H54 (cell line): ENCODE measurements around the gene SH3D21.

Source experiments
- DNase-seq: peaks from one replicate; pipeline ENCODE4 v3.0.0; 2011; ENCODE audit warnings: low spot score, mixed read lengths; ENCODE audit not compliant: insufficient read length
- FAIRE-seq: peaks from 3 replicates; lab custom pipeline; 2011; peaks lifted over from hg19 to GRCh38; lab: Jason Lieb, UNC
- POLR2A ChIP-seq: IDR thresholded peaks from 2 replicates; pipeline ENCODE4 v1.6.1; 2011; ENCODE audit warnings: low read depth, mild to moderate bottlenecking, low read length

Gene SH3D21

DNA sequence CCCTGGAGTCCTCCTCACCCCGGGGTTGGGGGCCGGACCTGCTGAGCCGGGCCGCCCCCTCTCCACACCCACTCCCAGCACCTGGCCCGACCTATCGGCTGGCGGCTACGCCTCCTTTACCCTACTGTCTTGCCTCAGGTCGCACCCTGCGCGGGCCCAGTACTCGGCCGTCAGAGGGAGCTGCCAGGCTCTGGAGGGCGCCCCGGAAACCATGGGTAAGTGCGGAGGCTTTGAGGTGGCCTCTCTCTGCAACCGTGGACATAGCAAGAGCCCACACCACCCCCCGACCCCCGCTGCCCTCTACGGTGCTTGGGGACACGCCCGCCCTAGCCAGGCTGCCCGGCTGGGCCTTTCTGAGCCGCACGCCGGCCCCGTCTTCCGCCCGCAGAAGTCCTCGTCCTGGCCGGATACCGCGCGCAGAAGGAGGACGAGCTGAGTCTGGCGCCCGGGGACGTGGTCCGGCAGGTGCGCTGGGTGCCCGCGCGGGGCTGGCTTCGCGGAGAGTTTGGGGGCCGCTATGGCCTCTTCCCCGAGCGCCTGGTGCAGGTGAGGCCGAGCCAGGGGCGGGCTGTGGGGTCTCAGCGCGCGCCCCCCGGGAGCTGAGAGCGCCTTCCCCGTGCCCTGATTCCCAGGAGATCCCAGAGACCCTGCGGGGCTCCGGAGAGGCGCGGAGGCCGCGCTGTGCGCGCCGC is at the start of gene SH3D21:
SH3D21 (plus strand) TSS at position 159 of the 692 bp plus-strand sequence; CDS start at position 212, 53 bp downstream.
- no peak for TF ChIP-seq POLR2A
- FAIRE-seq (no peak), DNase-seq (no peak)

DNA sequence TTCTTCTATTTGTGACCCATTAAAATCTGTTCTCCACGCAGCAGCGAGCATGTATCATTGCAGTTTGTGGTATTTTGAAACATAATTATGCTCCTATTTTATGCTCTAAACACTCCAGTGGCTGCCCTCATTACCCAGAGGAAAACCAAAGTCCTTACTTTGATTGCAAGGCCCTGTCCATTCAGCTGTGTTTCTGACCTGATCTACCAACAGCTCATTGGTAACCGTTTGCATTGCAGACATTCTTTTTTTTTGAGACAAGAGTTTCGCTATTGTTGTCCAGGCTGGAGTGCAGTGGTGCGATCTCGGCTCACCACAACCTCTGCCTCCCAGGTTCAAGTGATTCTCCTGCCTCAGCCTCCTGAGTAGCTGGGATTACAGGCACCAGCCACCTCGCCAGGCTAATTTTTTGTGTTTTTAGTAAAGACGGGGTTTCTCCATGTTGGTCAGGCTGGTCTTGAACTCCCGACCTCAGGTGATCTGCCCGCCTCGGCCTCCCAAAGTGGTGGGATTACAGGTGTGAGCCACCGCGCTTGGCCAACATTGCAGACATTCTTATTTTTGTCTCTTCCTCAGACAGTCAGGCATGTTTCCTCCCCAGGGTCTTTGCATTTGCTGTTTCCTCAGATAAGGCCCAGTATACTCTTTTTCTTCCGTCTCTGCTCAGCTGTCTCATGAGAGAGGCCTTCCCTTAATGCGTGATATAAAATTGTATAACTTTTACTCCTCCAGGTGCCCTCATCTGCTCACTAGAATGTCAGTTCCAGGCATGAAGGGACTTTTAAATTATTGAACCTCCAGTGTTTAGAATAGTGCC is 49.4 kb upstream of the SH3D21 start:
- no peak for FAIRE-seq
- no peak for TF ChIP-seq POLR2A
- no peak for DNase-seq

DNA sequence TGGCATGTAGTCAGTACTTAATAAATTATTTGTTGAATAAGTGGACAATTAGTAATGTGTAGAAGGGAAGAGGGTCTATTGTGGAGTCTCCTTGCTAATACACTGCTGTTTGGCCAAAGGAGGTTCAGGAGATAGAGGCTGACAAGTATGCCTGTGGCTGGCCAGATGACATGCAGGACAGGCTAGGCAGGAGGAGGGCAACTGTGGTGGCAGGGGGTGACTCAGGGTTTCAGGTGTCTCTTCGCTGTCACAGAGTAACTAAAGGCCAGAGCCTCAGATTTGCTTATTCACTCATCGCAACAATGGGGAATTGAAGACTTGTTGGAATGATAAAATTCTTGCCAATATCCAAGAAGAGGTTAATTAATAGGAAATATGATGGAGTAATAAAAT is 48.8 kb upstream of the SH3D21 start:
- FAIRE-seq: no peak
- TF ChIP-seq POLR2A: no peak
- DNase-seq: no peak

DNA sequence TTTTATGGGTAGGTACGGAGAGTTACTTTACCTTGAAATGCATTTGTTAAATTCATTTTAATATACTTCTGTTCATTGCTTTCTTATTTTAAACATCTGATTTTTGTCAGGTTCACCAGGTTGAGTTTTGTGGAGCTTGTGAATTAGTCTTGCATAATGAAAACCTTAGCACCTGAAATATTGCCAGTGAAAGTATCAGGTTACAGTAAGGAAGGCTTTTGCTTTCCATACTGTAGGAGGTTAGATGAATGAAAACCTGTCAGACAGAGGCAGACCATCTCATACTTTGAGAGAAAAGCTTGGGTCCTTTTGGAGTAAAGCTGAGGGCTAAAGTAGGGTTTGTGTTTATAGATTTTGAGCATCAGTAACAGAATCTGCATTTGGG is 47.2 kb upstream of the SH3D21 start:
- DNase-seq: no peak
- no peak for FAIRE-seq

DNA sequence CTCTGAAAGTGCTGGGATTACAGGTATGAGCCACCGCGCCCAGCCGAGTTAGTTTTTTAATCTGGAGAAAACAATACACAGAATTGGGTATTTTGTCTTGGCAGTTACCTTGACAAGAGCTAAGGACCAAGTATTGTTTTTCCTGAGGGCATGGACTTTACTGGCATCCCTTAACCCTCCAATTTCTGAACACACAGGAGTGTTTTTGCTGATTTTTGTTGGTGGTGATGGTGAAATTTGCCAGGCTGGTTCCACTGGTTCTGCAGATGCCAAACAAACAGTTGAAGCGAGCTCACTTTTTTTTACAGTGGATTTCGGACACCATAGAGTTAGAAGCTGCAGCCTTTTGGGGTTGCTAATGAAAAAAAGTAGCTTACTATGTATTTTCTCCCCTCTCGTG is 37.2 kb upstream of the SH3D21 start:
- FAIRE-seq: no peak
- DNase-seq: no peak
- no peak for TF ChIP-seq POLR2A

More for the DNA sequence above, 47.2 kb upstream of the SH3D21 start:
- no peak for TF ChIP-seq POLR2A

DNA sequence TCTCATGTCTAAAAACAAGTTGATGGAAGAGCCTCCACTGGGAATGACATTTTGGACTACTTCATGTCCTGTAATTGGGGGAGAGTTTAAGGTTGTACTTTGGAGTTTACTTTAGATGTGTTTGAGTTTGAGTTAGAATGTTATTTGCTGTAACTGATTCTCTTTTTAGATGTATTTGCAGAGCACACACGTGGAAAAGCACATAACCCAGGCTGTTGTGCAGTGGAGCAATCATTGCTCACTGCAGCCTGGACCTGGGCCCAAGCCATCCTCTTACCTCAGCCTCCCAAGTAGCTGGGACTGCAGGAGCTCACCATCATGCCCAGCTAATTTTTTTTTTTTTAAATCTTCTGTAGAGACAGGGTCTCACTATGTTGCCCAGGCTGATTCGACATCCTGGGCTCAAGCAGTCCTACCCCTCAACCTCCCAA is 36.7 kb upstream of the SH3D21 start:
- FAIRE-seq (no peak), DNase-seq (no peak)
- no peak for TF ChIP-seq POLR2A

DNA sequence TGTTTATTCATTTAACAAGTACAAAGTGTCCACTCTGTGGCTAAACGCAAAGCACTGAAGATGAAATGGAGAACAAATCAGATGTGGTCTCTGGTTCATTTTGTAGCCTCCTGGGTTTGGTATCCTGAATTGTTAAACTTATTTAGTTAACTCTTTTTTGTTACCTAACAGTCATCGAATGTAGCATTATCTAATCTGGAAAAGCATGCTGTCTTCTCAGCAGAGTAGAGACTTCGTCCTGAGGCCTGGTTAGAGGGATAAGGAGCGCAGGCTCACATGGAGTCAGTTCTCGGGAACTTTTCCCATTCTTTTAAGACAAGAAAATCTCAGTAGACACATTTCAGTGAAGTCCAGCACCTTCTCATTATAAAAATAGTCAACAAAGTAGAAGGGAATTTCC is 33.1 kb upstream of the SH3D21 start:
- no peak for TF ChIP-seq POLR2A
- FAIRE-seq: no peak
- DNase-seq: no peak

DNA sequence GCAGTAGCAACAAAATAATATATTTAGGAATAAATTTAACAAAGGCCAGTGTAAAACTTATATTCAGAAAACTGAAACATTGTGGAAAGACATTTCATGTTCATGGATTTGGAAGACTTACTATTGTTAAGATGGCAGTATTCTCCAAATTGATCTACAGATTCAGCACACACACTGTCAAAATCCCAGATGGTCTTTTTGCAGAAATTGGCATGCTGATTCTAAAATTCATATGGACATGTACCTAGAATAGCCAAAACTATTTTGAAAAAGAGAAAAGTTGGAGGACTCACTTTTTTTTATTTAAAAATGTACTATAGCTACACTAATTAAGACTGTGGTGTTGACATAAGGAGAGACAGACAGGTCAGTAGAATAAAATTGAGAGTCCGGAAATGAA is 32.0 kb upstream of the SH3D21 start:
- FAIRE-seq (no peak), DNase-seq (no peak)
- TF ChIP-seq POLR2A: no peak

DNA sequence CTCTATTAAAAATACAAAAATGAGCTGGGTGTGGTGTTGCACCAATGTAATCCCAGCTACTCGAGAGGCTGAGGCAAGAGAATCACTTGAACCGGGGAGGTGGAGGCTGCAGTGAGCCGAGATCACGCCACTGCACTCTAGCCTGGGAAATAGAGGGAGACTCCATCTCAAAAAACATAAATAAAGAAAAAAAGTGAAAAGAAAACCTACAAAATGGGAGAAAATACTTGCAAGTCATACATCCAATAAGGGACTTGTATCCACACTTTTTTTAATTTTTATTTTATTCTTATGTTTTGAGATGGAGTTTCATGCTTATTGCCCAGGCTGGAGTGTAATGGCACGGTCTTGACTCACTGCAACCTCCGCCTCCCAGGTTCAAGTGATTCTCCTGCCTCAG is 29.5 kb upstream of the SH3D21 start:
- FAIRE-seq (no peak), DNase-seq (no peak)
- no peak for TF ChIP-seq POLR2A

DNA sequence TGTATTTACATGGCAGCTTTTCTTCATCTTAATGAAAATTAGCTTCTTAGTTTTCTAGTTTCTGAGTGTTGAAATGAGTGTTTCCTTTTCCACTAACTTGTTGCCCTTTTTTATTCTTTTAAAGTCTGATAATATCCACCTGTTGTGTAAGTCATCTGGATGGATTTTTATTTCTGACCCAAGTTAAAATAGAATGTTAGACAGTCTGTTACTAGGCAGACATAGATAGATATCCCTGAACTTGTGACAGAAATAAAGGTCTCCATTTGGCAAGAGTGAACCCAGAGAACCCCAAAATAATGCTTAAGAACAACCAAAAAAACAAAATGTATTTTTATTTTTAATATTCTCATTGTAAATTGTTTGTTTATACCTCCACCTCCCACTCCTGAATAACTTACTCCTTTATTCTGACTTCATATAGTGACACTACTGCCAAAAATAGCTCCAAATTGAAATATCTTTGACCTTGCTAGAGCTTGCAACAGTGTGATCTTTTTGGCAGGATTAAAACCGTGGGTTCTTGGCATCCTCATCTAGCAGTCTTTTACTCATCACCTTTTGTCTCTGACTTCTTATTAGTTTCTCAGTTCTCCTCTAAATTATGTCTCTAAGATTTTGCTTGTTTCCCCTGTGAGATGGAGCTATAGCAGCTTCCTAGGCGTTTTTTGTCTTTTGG is 26.9 kb upstream of the SH3D21 start:
- no peak for TF ChIP-seq POLR2A
- FAIRE-seq (no peak), DNase-seq (no peak)

DNA sequence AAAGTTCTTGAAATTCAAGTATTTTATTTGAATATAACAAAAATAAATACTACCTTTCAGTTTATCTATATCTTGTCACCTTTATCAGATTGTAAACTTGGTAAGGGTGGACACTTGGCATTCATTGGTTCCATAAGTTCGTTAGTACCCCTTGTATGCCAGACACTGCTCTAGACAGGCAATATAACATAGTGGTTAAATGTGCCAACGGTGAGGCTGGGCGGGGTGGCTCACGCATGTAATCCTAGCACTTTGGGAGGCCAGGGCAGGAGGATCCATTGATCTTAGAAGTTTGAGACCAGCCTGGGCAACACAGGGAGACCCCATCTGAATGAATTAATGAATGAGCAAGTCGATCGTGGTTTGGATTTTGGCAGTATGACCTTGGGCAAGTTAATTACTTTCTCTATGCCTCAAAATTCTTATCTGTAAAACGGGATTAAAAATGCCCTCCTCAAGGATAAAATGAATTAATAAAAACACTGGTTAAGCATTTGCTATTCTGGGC is 26.3 kb upstream of the SH3D21 start:
- DNase-seq (no peak), FAIRE-seq (no peak)
- TF ChIP-seq POLR2A: no peak

DNA sequence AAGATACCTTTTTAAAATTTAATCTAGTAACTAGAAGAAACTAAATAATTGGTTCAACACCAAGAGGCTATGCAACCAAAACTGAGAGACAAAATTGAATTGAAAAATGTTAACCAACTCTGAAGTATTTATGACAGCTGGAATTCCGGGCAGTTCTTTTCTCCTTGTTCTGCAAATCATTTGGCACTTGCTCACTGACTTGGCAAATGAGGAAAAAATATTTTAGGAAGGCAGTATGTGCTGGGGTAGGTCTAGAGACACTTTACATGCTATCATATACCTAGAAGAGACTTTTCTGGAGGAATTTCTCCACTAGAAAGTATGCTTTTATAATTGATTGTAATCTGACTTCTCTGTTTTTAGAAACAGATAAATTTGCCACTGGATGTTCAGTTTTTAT is 22.1 kb upstream of the SH3D21 start:
- FAIRE-seq (no peak), DNase-seq (no peak)
- no peak for TF ChIP-seq POLR2A

DNA sequence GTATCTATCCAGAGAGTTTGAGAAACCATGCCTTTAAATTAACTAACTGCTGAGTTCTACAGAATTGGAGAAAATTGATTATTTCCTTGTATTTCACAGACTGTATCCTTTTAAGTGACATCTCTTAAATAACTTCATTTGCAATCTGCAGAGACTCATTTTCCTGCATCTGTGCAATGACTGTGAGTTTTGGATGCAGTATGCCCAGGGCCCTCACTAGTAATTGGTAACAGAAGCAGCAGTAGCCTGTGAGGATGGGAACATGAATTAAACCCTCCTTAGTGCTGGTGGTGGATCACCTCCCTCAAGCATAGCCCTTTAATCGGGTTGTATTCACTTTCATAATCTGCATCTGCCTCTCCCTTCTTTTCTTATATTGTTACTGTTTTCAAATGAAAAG is 21.7 kb upstream of the SH3D21 start:
- FAIRE-seq: peak; percentile 11
- no peak for DNase-seq
- TF ChIP-seq POLR2A: no peak
